GM23338 (cell line): ENCODE results near the gene SCRT2. TPM values are rescaled to one million over a fixed set of nuclear protein-coding genes. Genes with fewer than 3 reads are reported as not detected.

Source experiments
- ATAC-seq: fragments of 200-7000 bp; cut with Tn5 transposase; 3 replicates; pipeline ENCODE4 v1.9.1; 2020
- DNase-seq: peaks from one replicate; pipeline ENCODE4 v3.0.0-alpha.2; 2015; ENCODE audit warnings: low spot score
- H2AFZ ChIP-seq: fragments of 200-600 bp; sonication (generic); 2 replicates; pipeline ENCODE4 v1.8.0; 2016; ENCODE audit warnings: antibody characterized with exemption, mild to moderate bottlenecking, moderate library complexity
- H3F3A ChIP-seq: fragments of 200-600 bp; sonication (generic); replicated peaks from 2 replicates; pipeline ENCODE4 v1.8.0; 2017; ENCODE audit warnings: antibody characterized with exemption, mixed run types, low read depth
- H3K27ac ChIP-seq: fragments of 200-600 bp; sonication (generic); 2 replicates; pipeline ENCODE4 v1.6.1; 2016; ENCODE audit warnings: low read depth
- H3K27me3 ChIP-seq: fragments of 200-600 bp; sonication (generic); 2 replicates; pipeline ENCODE4 v1.8.0; 2016; ENCODE audit warnings: mild to moderate bottlenecking, mixed run types, moderate library complexity; ENCODE audit not compliant: insufficient read depth
- H3K36me3 ChIP-seq: fragments of 200-600 bp; sonication (generic); 2 replicates; pipeline ENCODE4 v1.8.0; 2016; ENCODE audit warnings: mild to moderate bottlenecking; ENCODE audit not compliant: insufficient read depth
- H3K4me1 ChIP-seq: fragments of 200-600 bp; sonication (generic); 2 replicates; pipeline ENCODE4 v1.8.0; 2016; ENCODE audit warnings: mild to moderate bottlenecking, moderate library complexity; ENCODE audit not compliant: insufficient read depth
- H3K4me2 ChIP-seq: fragments of 200-600 bp; sonication (generic); 2 replicates; pipeline ENCODE4 v1.7.1; 2017; ENCODE audit warnings: mixed run types
- H3K4me3 ChIP-seq: fragments of 200-600 bp; sonication (generic); 2 replicates; pipeline ENCODE4 v1.6.1; 2016; ENCODE audit warnings: mixed run types
- H3K79me2 ChIP-seq: fragments of 200-600 bp; sonication (generic); replicated peaks from 2 replicates; pipeline ENCODE4 v1.8.0; 2017; ENCODE audit warnings: mild to moderate bottlenecking; ENCODE audit not compliant: insufficient read depth
- H3K9me2 ChIP-seq: fragments of 200-600 bp; sonication (generic); 2 replicates; pipeline ENCODE4 v1.8.0; 2017; ENCODE audit not compliant: insufficient read depth
- H4K20me1 ChIP-seq: fragments of 200-600 bp; sonication (generic); replicated peaks from 2 replicates; pipeline ENCODE4 v1.8.0; 2017; ENCODE audit warnings: mild to moderate bottlenecking; ENCODE audit not compliant: insufficient read depth
- H3K27ac Mint-ChIP-seq: 2 replicates; pipeline ENCODE4 v1.8.0; 2020; ENCODE audit warnings: inconsistent platforms, mild to moderate bottlenecking, moderate library complexity, mixed read lengths
- H3K27me3 Mint-ChIP-seq: 3 replicates; pipeline ENCODE4 v1.8.0; 2022; ENCODE audit warnings: low read depth, mild to moderate bottlenecking, moderate library complexity, mixed read lengths, inconsistent platforms; ENCODE audit not compliant: insufficient read depth, poor library complexity
- H3K36me3 Mint-ChIP-seq: 3 replicates; pipeline ENCODE4 v1.8.0; 2021; ENCODE audit warnings: low read depth, mild to moderate bottlenecking, inconsistent platforms, moderate library complexity, mixed read lengths
- H3K4me1 Mint-ChIP-seq: 3 replicates; pipeline ENCODE4 v1.8.0; 2020; ENCODE audit warnings: mild to moderate bottlenecking, inconsistent platforms, mixed read lengths
- H3K4me3 Mint-ChIP-seq: 3 replicates; pipeline ENCODE4 v1.8.0; 2021; ENCODE audit warnings: moderate library complexity, mild to moderate bottlenecking, inconsistent platforms, mixed read lengths
- H3K9me3 Mint-ChIP-seq: 3 replicates; pipeline ENCODE4 v1.8.0; 2020; ENCODE audit warnings: moderate library complexity, mild to moderate bottlenecking, inconsistent platforms, mixed read lengths
- CREB1 ChIP-seq: fragments of 250-450 bp; sonication (Bioruptor Pico); IDR thresholded peaks from 2 replicates; pipeline ENCODE4 v1.5.0; 2020; ENCODE audit warnings: low read depth, mild to moderate bottlenecking, moderate library complexity
- CTCF ChIP-seq, 2 experiments: fragments of 200-600 bp in 1 of 2; sonication (generic) in 1 of 2; conservative IDR thresholded peaks; 2 replicates each; pipeline versions ENCODE4 v1.5.1 to v1.6.1; 2016 to 2017; ENCODE audit warnings: antibody characterized with exemption in 2 of 2, low read depth in 2 of 2, mild to moderate bottlenecking in 2 of 2, moderate library complexity in 1 of 2
- EZH2 ChIP-seq: fragments of 200-600 bp; sonication (generic); IDR thresholded peaks from one replicate; pipeline ENCODE4 v1.8.0; 2017; ENCODE audit warnings: antibody characterized with exemption, mild to moderate bottlenecking, low read depth; ENCODE audit not compliant: unreplicated experiment
- EZH2phosphoT487 ChIP-seq: fragments of 200-600 bp; sonication (generic); IDR thresholded peaks from one replicate; pipeline ENCODE4 v1.8.1; 2018; ENCODE audit warnings: antibody characterized with exemption; ENCODE audit not compliant: unreplicated experiment
- JUNB ChIP-seq: IDR thresholded peaks from one replicate; pipeline ENCODE4 v1.6.1; 2016; ENCODE audit warnings: antibody characterized with exemption; ENCODE audit not compliant: unreplicated experiment
- NANOG ChIP-seq: IDR thresholded peaks from 2 replicates; pipeline ENCODE4 v1.6.1; 2016; ENCODE audit warnings: antibody characterized with exemption, borderline replicate concordance
- POLR2AphosphoS5 ChIP-seq: IDR thresholded peaks from 2 replicates; pipeline ENCODE4 v1.6.1; 2016; ENCODE audit warnings: antibody characterized with exemption, low read depth
- REST ChIP-seq: IDR thresholded peaks from one replicate; pipeline ENCODE4 v1.6.1; 2018; ENCODE audit warnings: antibody characterized with exemption; ENCODE audit not compliant: unreplicated experiment
- STAT1 ChIP-seq: IDR thresholded peaks from one replicate; pipeline ENCODE4 v1.6.1; 2016; ENCODE audit warnings: antibody characterized with exemption; ENCODE audit not compliant: unreplicated experiment
- ZNF114 ChIP-seq: fragments of 250-450 bp; sonication (Bioruptor Pico); IDR thresholded peaks from 2 replicates; pipeline ENCODE4 v1.5.0; 2020; ENCODE audit warnings: mild to moderate bottlenecking, moderate library complexity
- ZNF331 ChIP-seq: fragments of 250-450 bp; sonication (Bioruptor Pico); IDR thresholded peaks from 2 replicates; pipeline ENCODE4 v1.5.0; 2020; ENCODE audit warnings: low read depth, mild to moderate bottlenecking, moderate library complexity
- ZNF462 ChIP-seq: fragments of 250-450 bp; sonication (Bioruptor Pico); IDR thresholded peaks from 2 replicates; pipeline ENCODE4 v1.5.0; 2020; ENCODE audit warnings: mild to moderate bottlenecking, moderate library complexity
- polyA plus RNA-seq: library from polyadenylated mRNA; unstranded; fragments of >200 nt; fragmentation: Nextera tagmentation; extraction: Ambion mirVana; gene quantifications from 2 replicates; pipeline ENCODE4 v1.2.1, GENCODE V29; 2016
- total RNA-seq: library from RNA; depleted of rRNA; stranded (reverse); fragments of >200 nt; shearing (Covaris generic); gene quantifications from 2 replicates; pipeline ENCODE4 v1.2.3, GENCODE V29; 2014
- TF ChIP-seq, protein P1 (sequence below): IDR thresholded peaks from 2 replicates; pipeline ENCODE4 v1.6.1; 2016; ENCODE audit warnings: antibody characterized with exemption

The SCRT2 gene
- total and polyA plus RNA-seq, 2 experiments from 2014 or later, result 0.31 TPM; not detected in 1

- H3K4me1 Mint-ChIP-seq, result peaks cover 18% of the 10 kb centered on the region
- no peak overlapping the region for H3K4me3 Mint-ChIP-seq
- no peaks in the 10 kb centered on the region for H3F3A ChIP-seq
- TF ChIP-seq CREB1 (CRISPR knock-in tag) (no peak), CTCF (conservative IDR thresholded peaks at IDR 0.05; ENCODE audit: low read depth in 2 of 2) (no peak), ZNF114 (no peak), POLR2AphosphoS5 (no peak), STAT1 (no peak), NANOG (no peak), ZNF331 (CRISPR knock-in tag) (no peak), ZNF462 (no peak), EZH2 (no peak), JUNB (no peak), REST (no peak), EZH2phosphoT487 (no peak)
- TF ChIP-seq, protein P1, sequence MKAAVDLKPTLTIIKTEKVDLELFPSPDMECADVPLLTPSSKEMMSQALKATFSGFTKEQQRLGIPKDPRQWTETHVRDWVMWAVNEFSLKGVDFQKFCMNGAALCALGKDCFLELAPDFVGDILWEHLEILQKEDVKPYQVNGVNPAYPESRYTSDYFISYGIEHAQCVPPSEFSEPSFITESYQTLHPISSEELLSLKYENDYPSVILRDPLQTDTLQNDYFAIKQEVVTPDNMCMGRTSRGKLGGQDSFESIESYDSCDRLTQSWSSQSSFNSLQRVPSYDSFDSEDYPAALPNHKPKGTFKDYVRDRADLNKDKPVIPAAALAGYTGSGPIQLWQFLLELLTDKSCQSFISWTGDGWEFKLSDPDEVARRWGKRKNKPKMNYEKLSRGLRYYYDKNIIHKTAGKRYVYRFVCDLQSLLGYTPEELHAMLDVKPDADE, result no peak
- H3K4me1 ChIP-seq, result 0 out of 2 replicates have a peak, but pooled peaks cover 3% of the 10 kb centered on the region
- no peak overlapping the region; the same call in 1 of the 2 replicates for H2AFZ ChIP-seq
- H3K27me3 Mint-ChIP-seq, result peaks cover 3% of the 10 kb centered on the region
- ATAC-seq (no peak), DNase-seq (no peak)
- H3K9me3 Mint-ChIP-seq, result peaks cover 8% of the 10 kb centered on the region; the same call in 2 of the 3 replicates
- no peaks in the 10 kb centered on the region; the same call in 2 of the 3 replicates for H3K36me3 Mint-ChIP-seq
- no peak overlapping the region for H3K27ac Mint-ChIP-seq
- H3K4me3 ChIP-seq, result no peak overlapping the region
- no peaks in the 10 kb centered on the region for H3K79me2 ChIP-seq
- H4K20me1 ChIP-seq, result no peaks in the 10 kb centered on the region
- no peaks in the 10 kb centered on the region for H3K9me2 ChIP-seq
- H3K27ac ChIP-seq, result no peak overlapping the region
- no peak overlapping the region for H3K4me2 ChIP-seq
- no peaks in the 10 kb centered on the region for H3K27me3 ChIP-seq
- H3K36me3 ChIP-seq, result no peaks in the 10 kb centered on the region
Measured at GRCh38 chr20:620246-620645, 55.4 kb downstream of the SCRT2 start.
